ENCODE measurements around the gene CHAF1A.

CHAF1A gene

DNA sequence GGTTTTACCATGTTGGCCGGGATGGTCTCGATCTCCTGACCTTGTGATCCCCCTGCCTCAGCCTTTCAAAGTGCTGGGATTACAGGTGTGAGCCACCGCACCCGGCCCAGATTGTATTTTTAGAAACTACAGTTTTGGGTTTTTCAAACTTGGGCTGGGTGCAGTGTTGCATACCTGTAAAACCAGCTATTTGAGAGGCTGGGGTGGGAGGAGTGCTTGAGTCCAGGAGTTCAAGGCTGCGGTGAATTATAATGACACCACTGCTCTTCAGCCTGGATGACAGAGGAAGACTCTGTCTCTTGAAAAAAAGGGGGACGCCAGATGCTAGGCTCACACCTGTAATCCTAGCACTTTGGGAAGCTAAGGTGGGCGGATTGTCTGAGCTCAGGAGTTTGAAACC is 4.2 kb downstream of the CHAF1A start:
- DNase-seq: no peak

DNA sequence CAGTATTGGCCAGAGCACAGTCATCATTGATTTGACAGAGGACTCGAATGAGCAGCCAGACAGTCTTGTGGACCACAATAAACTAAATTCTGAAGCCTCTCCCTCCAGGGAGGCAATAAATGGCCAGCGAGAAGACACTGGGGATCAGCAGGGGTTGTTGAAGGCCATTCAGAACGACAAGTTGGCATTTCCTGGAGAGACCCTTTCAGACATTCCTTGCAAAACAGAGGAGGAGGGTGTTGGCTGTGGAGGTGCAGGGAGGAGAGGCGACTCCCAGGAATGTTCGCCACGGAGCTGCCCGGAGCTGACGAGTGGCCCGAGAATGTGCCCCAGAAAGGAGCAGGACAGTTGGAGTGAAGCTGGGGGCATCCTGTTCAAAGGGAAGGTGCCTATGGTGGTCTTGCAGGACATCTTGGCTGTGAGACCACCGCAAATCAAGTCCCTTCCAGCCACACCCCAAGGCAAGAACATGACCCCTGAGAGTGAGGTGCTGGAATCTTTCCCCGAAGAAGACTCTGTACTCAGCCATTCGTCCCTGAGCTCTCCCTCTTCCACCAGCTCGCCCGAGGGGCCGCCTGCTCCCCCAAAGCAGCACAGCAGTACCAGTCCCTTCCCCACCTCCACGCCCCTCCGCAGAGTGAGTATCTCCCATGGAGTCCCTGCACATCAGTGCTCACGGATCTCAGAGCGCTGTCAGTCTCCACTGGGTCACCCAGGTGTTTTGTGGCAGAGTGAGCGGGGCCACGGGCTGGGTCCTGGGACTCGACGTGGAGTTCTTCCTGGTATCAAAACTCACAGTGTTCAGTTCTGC is 6.9 kb downstream of the CHAF1A start:
- DNase-seq: no peak

DNA sequence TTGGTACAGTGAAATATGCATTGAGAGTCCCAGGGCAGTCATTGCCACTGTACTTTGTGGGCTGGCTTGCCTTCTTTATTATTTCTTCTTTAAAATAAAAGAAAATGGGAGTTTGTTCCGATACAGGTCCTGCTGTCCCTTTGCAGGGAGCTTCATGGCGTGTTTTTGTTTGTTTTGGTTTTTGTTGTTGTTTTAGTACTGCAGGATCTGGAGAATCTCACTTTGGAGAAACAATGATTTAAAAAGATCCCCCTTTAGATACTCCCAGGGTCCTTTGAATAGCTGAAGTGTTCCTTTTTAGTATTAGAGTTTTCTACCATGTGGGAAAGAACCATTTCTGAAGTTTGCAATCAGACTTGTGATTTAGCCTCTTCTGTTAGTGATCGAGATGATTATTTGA is 11.1 kb downstream of the CHAF1A start:
- no peak for DNase-seq

DNA sequence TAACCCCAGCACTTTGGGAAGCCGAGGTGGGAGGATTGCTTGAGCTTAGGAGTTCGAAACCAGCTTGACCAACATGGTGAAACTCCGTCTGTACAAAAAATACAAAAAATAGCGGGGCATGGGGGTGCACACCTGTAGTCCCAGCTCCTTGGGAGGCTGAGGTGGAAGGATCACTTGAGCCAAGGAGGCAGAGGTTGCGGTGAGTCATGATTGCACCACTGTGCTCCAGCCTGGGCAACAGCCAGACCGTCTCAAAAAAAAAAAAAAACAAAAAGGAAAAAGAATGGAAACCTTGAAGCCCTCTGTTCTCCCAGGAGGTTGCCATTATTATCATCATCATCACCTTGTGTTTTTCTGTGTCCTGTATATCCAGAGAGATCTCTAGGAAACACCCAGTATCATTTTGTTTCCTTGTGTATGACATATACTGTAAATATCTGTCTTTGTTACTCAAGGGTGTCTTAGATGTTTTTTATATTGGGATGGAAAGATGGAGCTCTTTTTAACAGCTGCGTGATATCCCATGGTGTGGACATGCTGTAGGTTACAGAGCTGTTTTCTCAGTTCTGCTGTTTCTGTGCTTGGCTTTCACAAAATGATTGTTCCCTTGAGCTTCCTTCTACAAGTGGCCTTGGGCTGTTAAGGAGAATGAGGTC is 11.8 kb downstream of the CHAF1A start:
- DNase-seq: no peak

DNA sequence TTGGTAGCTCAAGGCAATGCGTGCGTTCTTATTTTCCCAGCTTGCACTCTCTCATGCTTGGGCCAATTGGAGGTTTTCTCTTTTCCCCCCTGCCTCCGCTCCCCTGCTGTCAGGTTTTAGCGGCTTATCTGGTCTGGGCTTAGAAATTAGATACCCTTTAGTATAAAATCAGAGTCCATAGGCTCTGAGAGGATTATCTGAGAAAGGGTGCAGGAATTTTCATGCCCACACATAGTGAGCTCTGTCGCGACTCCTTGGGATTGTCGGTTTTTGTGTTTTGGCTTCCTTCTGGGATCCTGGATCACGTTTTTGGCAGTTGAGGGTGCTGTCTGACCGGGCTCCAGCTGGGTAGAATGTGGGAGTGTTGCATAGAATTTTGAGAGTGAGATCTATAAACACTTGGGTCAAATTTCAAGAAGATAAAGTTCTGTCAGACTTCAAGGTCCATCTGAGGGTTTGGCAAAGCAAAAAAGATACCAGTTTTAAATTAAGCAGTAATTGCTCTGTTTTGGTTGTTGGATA is 12.4 kb downstream of the CHAF1A start:
- no peak for DNase-seq

DNA sequence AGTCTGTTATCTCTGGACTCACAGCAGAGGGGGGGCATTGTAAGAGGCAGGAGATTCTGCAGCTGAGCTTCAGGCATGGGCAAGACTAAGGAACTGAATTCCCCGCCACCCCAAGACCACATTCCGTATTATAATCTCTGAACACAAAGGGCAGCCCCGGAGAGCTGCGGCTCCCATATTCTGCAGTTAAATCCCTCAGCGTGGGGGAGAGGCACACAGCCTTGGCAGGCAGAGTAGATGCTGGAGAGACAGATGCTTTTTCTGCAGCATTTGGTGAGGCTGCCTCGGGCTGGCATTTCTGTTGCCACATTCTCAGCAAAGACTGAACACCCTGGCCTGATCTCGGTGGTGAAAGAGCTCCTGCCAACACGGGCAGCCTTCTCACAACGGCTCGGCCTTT is 12.9 kb downstream of the CHAF1A start:
- no peak for DNase-seq

DNA sequence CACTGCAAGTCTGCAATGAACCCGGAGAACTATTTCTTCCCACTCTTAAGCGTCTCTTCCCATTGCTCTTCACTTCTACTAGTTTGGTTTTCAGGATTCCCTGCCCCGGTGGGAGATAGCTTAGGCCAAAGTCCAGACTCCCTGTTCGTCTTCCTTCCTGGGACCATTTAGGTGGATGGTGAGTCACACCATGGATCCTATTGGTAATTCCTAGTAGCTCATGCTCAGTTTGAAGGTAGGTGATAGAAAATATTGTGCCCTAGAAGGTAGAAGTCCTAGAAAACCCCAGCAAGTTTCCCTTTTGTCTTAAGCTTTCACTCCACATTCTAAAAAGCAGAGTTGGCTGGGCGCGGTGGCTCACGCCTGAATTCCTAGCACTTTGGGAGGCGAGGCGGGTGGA is 13.8 kb downstream of the CHAF1A start:
- no peak for DNase-seq

DNA sequence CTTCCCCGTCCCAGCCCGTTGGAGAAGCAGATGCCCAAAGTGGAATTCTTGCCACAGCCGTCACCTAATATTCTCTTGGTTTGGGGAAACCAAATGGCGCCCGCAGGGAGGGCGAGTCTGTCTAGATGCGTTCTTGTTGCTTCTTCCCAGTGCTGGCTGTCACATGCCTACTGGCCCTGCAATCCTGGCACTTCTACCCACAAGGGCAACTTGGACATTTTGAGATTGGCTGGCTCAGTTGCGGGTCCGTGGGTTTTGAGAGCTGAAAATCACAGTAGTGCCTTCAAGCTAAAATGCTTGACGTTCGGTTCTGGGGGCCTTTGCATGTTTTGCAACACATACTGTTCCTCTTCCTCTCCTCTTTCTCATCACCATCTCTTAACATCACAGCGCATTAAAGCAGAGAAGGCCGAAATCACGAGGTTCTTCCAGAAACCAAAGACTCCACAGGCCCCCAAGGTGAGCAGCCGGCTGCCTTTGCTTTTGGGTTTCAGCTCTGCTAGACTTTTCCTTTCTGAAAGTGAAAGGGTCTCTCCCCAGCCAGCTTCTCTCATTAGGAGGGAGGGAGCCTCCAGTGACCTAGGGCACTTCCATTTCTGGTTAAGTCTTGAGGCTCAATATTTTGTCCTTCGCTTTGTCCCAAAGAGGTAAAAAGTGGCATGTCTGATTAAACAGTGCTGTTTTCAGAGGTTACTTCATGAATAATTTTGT is 21.1 kb downstream of the CHAF1A start:
- no peak for DNase-seq

DNA sequence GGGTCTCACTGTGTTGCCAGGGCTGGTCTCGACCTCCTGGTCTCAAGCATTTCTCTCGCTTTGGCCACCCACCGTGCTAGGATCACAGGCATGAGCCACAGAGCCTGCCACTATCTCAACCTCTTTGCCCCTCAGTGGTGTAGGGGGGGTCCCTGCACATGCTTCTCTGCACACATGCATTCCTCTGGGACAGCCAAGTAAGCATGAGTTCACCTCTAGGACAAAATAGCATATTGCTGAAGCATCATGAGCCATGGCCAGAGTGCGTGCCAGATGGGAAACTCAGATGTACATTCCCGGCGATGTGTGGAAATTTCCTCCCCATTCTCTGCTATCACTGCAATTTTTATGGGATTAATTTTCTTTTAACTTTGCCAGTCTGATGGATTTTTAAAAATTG is 23.1 kb downstream of the CHAF1A start:
- DNase-seq: no peak

DNA sequence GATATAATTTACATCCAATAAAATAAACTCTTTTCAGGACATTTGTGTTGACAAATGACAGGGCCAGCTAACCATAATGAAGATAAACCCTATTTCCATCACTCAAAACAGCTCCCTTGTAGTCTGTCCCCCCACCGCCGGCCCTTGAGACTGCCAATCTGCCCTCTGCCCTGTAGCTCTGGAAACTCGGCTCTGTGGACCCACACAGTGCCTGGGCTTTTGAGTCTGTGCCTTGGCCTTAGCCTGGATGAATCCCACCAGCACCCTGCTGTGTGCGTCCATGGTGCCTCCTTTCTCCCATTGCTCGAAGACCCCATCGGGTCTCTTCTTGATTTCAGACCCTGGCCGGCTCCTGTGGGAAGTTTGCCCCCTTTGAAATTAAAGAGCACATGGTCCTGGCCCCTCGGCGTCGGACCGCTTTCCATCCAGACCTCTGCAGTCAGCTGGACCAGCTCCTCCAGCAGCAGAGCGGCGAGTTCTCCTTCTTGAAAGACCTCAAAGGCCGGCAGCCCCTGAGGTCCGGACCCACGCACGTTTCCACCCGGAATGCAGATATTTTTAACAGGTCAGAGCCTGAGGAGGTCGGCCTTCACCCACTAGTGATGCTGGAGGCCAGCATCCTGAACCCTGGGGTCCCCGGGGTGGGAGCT is 26.0 kb downstream of the CHAF1A start:
- no peak for DNase-seq

DNA sequence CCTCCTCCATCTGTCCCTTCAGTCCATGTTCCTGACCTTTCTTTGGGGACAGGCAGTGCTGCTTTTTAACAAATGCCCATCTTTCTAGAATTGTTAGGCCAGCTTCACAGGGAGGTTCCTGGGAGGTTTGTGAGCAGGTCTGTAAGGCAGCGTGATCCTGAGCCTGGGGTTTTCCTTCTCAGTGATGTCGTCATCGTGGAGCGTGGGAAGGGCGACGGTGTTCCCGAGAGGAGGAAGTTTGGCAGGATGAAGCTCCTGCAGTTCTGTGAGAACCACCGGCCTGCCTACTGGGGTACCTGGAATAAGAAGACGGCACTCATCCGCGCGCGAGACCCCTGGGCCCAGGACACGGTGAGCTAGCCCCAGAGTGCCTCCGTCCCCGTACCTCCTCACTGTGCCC is 26.8 kb downstream of the CHAF1A start:
- DNase-seq: no peak

DNA sequence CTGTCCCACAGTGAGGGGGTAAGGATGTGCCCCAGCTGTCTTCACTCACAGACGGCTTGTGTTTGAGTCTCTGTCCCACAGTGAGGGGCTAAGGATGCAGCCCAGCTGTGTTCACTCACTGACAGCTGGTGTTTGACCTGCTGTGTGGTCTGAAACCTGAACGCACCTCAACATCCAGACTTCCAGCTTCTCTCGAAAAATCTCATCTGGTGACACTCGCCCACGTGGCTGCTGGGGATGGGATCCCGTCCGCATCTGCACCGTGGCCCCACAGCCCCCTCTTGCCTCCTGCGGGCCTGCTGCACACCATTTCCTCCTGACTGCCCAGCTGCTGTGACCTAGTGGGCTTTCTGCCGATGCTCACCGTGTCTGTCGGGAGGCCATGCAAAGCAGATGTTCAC is 27.3 kb downstream of the CHAF1A start:
- no peak for DNase-seq

DNA sequence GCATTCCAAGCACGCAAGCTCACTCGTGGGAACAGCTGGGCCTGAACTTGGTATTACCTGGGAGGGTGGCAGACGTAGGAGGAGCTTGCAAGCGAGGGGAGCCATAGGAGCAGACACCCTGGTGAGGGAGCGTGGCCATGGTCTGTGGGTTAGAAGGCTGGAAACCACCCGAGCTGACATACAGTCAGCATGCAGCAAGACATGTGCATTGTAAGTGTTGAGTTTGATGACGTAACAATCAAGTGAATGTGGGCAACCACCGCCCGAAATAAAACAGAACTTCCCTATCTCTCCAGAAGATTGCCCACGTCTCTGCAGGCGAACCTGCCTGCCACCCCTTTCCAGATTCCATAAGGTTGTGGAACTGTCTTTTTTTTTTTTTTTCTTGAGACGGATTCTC is 28.3 kb downstream of the CHAF1A start:
- DNase-seq: no peak

DNA sequence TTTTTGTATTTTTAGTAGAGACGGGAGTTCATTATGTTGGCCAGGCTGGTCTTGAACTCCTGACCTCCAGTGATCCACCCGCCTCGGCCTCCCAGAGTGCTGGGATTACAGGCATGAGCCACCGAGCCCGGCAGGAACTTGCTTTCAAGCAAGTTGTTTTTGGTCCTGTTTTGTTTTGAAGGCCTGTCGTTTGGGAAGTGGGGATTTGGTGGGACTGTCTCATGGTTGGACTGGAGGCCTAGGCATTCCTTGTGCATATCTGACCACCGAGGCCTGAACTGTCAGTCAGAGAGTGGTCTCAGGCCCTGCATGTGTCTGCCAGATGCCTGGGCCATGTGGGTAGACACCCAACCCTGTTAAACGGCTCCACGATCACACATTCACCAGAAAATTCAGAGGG is 28.9 kb downstream of the CHAF1A start:
- no peak for DNase-seq

DNA sequence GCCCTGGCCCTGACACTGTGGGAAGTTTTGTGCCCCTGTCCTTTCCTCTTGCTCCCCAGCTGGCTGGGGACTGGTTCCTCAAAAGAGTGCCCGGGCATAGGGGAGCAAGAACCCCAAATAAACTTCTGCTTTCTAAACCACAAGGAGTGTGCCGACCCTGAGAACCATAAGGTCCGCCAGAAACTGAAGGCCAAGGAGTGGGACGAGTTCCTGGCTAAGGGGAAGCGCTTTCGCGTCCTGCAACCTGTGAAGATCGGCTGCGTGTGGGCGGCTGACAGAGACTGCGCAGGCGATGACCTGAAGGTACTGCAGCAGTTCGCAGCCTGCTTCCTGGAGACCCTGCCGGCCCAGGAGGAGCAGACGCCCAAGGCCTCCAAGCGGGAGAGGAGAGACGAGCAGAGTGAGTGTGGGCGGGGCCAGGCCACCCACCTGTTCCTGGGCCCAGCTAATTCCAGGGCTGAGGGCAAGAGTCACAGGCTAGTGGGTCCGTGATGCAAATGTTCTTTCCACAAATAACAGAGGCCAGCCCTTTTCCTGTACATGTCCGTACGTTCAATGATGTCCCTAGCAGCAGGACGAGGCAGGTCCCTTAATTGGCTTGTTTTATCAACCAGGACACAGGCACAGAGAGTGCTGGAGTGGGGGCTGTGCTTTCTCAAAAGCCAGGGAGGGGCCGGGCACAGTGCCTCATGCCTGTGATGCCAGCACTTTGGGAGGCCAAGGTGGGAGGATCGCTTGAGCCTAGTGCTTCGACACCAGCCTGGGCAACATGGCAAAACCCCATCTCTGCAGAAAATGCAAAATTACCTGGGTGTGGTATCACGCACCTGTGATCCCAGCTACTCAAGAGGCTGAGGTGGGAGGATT is 29.6 kb downstream of the CHAF1A start:
- no peak for DNase-seq

DNA sequence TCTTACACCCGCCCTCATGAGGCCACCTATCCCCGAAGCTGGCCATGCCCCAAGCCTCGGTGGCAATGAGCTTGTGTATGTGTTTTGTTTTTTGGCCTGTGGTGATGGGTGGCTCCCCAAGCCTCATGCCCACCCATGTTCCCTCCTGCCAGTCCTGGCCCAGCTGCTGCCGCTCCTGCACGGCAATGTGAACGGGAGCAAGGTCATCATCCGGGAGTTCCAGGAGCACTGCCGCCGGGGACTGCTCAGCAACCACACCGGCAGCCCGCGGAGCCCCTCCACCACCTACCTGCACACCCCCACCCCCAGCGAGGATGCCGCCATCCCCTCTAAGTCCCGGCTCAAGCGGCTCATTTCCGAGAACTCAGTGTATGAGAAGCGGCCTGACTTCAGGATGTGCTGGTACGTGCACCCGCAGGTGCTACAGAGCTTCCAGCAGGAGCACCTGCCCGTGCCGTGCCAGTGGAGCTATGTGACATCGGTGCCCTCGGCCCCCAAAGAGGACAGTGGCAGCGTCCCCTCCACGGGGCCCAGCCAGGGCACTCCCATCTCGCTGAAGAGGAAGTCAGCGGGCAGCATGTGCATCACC is 30.6 kb downstream of the CHAF1A start:
- no peak for DNase-seq

DNA sequence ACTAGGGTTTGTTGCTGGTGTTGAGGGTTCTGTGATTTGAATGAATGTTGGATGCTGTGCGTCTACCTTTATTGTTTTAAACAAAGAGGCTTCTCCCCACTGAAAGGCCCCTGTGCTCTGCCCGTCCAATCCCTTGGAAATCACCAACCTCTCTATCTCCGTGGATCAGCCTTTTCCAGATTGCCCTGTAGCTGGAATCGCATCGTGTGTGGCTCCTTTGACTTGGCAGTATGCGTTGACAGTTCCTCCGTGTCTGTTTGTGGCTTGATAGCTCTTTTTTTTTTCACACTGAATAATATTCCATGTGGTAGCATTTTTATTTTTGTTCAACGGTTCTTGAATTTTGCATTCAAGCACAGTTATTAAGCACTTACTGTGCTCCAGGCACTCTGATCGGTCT is 32.0 kb downstream of the CHAF1A start:
- no peak for DNase-seq

DNA sequence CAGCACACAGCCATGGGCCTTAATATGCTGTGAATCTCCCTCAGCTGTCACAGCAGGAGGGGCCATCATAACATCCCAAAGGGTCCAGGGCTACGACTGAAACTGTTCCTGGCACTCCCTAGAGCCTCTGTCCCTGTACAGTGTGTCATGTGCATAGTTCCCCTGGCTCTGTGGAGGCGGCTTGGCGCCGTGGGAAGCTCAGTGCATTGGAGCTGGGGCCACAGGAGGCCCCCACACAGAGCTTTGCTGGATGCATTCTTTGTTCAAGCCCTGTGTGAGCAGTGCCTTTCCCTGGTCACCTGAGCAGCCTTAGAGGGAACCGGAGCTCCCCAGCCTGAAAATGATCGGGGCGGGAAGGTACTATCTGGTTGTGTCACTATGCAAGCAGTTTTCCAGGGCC is 33.8 kb downstream of the CHAF1A start:
- DNase-seq: no peak

DNA sequence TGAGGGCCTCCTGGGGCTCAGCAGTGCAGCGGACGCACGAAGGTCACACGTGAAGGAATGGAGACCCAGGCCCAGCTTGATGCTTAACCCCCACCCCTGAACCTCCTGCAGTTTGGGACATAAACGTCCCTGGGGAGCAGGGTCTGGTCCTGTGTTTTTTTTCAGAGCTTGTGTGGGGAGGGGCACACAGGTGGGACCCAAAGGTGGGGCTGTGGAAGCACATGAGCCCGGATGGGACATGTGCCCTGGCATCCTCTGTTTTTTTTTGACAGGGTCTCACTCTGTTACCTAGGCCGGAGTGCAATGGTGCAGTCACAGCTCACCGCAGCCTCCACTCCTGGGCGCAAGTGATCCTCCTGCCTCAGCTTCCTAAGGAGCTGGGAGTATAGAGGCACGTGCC is 34.7 kb downstream of the CHAF1A start:
- DNase-seq: no peak

DNA sequence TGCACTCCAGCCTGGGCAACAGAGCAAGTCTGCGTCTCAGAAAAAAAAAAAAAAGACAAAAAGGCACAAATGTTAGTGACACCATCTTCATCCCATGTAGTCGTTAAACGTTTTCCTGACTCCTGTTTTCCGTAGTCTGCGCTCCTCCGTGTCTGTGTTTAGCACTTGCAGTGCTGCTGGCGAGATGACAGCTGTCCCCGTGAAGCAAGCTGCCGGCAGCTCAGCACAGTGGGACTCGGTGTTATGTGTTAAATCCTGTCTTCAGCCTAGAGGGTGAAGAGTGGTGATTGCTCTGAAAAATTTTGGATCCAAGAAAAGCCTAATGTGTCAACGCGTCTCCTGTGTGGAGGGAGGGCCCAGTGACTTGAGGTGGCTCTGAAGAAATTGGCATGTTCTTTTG is 36.8 kb downstream of the CHAF1A start:
- no peak for DNase-seq

DNA sequence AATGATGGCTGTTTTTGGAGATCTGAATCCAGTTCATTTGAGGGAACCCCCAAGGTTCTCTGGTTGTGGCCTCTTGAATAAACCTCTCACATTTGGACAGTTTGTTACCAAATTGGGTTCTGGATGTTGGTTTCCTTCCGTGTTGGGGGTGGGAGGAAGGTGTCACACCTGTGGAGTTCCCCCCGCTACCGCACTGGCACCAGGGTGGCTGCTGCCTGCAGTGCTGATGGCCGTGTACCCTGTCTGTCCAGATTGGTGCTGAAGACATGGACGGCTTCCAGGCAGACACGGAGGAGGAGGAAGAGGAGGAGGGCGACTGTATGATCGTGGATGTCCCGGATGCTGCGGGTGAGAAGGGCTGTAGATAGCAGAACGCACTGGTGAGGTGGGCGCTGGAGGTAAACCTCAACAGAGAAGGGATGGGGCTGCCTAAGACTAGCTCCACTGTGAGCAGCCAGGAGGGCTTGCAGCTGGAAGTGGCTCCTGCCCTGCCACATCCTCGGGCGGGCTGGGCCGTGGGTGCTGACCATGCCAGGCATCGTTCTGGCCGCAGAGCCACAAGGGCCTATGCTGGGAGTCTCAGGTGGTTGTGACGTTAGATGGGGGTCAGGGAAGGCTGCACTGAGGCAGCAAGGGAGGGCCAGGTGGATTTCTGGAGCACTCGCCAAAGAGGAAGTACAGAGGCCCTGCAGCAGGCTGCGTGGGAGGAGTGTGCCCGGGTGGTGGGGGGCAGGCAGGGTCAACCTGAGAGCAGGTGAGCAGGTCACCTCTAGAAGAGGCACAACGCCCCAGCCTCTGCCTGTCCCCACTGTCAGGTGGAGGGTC is 39.8 kb downstream of the CHAF1A start:
- DNase-seq: no peak
